ENCODE data around the gene TIGD2.

The TIGD2 gene

GRCh38 chr4:89152972-89153371 is 41.6 kb downstream of the TIGD2 start:
- TF ChIP-seq POLR2AphosphoS5 (IDR thresholded peaks at IDR 0.05; ENCODE audit: low read depth, low read length) (no peak), TAF1 (IDR thresholded peaks at IDR 0.05; ENCODE audit: borderline replicate concordance, insufficient read depth, low read length) (no peak), REST (IDR thresholded peaks at IDR 0.05; ENCODE audit: insufficient read depth in 1 of 2, low read depth in 2 of 2, low read length in 2 of 2) (no peak), FOXP2 (optimal IDR thresholded peaks at IDR 0.05; ENCODE audit: borderline replicate concordance, extremely low read depth, extremely low read length, insufficient read depth) (no peak), SIN3A (IDR thresholded peaks at IDR 0.05; ENCODE audit: borderline replicate concordance, insufficient read depth, low read length) (no peak)

- no peak for TF ChIP-seq SIN3A (IDR thresholded peaks at IDR 0.05; ENCODE audit: borderline replicate concordance, insufficient read depth, low read length)
- no peak for TF ChIP-seq TAF1 (IDR thresholded peaks at IDR 0.05; ENCODE audit: borderline replicate concordance, insufficient read depth, low read length)
- no peak for TF ChIP-seq FOXP2 (optimal IDR thresholded peaks at IDR 0.05; ENCODE audit: borderline replicate concordance, extremely low read depth, extremely low read length, insufficient read depth)
- TF ChIP-seq POLR2AphosphoS5 (IDR thresholded peaks at IDR 0.05; ENCODE audit: low read depth, low read length) = no peak
- no peak for TF ChIP-seq REST (IDR thresholded peaks at IDR 0.05; ENCODE audit: insufficient read depth in 1 of 2, low read depth in 2 of 2, low read length in 2 of 2)
Observed at GRCh38 chr4:89156174-89156914, 45.0 kb downstream of the TIGD2 start.

GRCh38 chr4:89157488-89158024 is 46.2 kb downstream of the TIGD2 start:
- no peak for TF ChIP-seq SIN3A (IDR thresholded peaks at IDR 0.05; ENCODE audit: borderline replicate concordance, insufficient read depth, low read length)
- TF ChIP-seq TAF1 (IDR thresholded peaks at IDR 0.05; ENCODE audit: borderline replicate concordance, insufficient read depth, low read length) = no peak
- TF ChIP-seq REST (IDR thresholded peaks at IDR 0.05; ENCODE audit: insufficient read depth in 1 of 2, low read depth in 2 of 2, low read length in 2 of 2) = no peak
- no peak for TF ChIP-seq FOXP2 (optimal IDR thresholded peaks at IDR 0.05; ENCODE audit: borderline replicate concordance, extremely low read depth, extremely low read length, insufficient read depth)
- no peak for TF ChIP-seq POLR2AphosphoS5 (IDR thresholded peaks at IDR 0.05; ENCODE audit: low read depth, low read length)

GRCh38 chr4:89158884-89159503 is 47.7 kb downstream of the TIGD2 start:
- TF ChIP-seq FOXP2 (optimal IDR thresholded peaks at IDR 0.05; ENCODE audit: borderline replicate concordance, extremely low read depth, extremely low read length, insufficient read depth) = no peak
- no peak for TF ChIP-seq SIN3A (IDR thresholded peaks at IDR 0.05; ENCODE audit: borderline replicate concordance, insufficient read depth, low read length)
- no peak for TF ChIP-seq REST (IDR thresholded peaks at IDR 0.05; ENCODE audit: insufficient read depth in 1 of 2, low read depth in 2 of 2, low read length in 2 of 2)
- no peak for TF ChIP-seq TAF1 (IDR thresholded peaks at IDR 0.05; ENCODE audit: borderline replicate concordance, insufficient read depth, low read length)
- TF ChIP-seq POLR2AphosphoS5 (IDR thresholded peaks at IDR 0.05; ENCODE audit: low read depth, low read length) = no peak

Measured in PFSK-1 (cell line).